ENCODE measurements around the gene DENR. TPM values are rescaled to one million over a fixed set of nuclear protein-coding genes. Genes with fewer than 3 reads are reported as not detected.

Gene DENR
- polyA plus RNA-seq, 1 donor (not counting 4 experiments of a cell fraction or from before 2014, with no cell fraction given) = 59.8 TPM

DNA sequence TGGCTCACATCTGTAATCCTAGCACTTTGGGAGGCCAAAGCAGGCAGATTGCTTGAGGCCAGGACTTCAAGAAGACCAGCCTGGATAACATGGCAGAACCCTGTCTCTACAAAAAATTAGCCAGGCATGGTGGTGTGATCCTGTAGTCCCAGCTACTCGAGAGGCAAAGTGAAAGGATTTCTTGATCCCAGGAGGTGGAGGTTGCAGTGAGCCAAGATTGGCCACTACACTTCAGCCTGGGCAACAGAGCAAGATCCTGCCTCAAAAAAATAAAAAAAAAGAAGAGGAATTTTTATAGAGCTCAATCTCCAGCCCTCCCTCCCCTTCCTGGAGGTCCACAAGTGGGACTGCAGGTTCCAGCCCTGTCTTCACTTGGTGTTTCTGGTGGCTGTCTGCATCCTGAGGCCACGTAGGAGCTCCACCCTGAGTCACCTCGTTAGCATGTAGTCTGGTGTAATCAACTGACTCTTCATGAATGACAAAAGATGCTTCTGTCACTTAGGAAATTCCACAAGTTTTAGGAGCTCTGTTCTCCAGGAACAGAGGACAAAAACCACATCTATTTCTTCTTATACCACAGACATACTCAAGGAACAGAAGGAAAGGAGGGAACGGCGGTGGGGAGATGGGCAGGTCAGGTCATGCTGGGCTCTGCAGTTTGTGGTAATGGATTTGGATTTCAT lies 37.9 kb downstream of the DENR start:
- Histone ChIP-seq H3K4me2 (ENCODE audit: control insufficient read depth, extremely low read depth, insufficient read depth, low read depth, low read length) (peak overlapping the region; percentile 45), H4K20me1 (ENCODE audit: control insufficient read depth, extremely low read depth, insufficient read depth, low read length) (no peaks in the 10 kb centered on the region), H3K4me3 (ENCODE audit: control insufficient read depth in 2 of 3, extremely low read depth in 1 of 3, insufficient read depth in 2 of 3, low read depth in 1 of 3, low read length in 3 of 3) (no peak overlapping the region), H2AFZ (ENCODE audit: control insufficient read depth, low read length) (no peak overlapping the region), H3K9me1 (ENCODE audit: control insufficient read depth, extremely low read depth, insufficient read depth, low read length) (no peaks in the 10 kb centered on the region), H3K79me2 (ENCODE audit: control insufficient read depth, insufficient read depth, low read length) (no peaks in the 10 kb centered on the region), H3K4me1 (ENCODE audit: control insufficient read depth, extremely low read depth, insufficient read depth, low read length) (peaks cover 20% of the 10 kb centered on the region), H3K36me3 (ENCODE audit: control insufficient read depth in 2 of 2, extremely low read depth in 1 of 2, insufficient read depth in 2 of 2, low read length in 2 of 2) (no peaks in the 10 kb centered on the region), H3K9ac (ENCODE audit: control insufficient read depth, extremely low read depth, insufficient read depth, low read length) (no peak overlapping the region), H3K9me3 (ENCODE audit: control insufficient read depth, low read depth, low read length) (no peaks in the 10 kb centered on the region), H3K27ac (ENCODE audit: control insufficient read depth, insufficient read depth, low read length) (peak overlapping the region; percentile 0), H3K27me3 (ENCODE audit: control insufficient read depth, extremely low read depth, insufficient read depth, low read length) (no peaks in the 10 kb centered on the region)
- TF ChIP-seq, protein P1, sequence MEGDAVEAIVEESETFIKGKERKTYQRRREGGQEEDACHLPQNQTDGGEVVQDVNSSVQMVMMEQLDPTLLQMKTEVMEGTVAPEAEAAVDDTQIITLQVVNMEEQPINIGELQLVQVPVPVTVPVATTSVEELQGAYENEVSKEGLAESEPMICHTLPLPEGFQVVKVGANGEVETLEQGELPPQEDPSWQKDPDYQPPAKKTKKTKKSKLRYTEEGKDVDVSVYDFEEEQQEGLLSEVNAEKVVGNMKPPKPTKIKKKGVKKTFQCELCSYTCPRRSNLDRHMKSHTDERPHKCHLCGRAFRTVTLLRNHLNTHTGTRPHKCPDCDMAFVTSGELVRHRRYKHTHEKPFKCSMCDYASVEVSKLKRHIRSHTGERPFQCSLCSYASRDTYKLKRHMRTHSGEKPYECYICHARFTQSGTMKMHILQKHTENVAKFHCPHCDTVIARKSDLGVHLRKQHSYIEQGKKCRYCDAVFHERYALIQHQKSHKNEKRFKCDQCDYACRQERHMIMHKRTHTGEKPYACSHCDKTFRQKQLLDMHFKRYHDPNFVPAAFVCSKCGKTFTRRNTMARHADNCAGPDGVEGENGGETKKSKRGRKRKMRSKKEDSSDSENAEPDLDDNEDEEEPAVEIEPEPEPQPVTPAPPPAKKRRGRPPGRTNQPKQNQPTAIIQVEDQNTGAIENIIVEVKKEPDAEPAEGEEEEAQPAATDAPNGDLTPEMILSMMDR (optimal IDR thresholded peaks at IDR 0.05 in 1 of 3, IDR thresholded peaks at IDR 0.05 in 1 of 3, conservative IDR thresholded peaks at IDR 0.05 in 1 of 3; ENCODE audit: extremely low read depth in 1 of 3, insufficient read depth in 2 of 3, low read length in 3 of 3) = no peak
- TF ChIP-seq EZH2 (IDR thresholded peaks at IDR 0.05; ENCODE audit: low read length) = no peak
- FAIRE-seq (peak; percentile 64), DNase-seq (ENCODE audit: low read depth, low spot score) (peak; percentile 42)
- dilution Hi-C loops (cut with MboI; ENCODE audit: extremely low pct_ligation_motif_present, low sequenced_read_pairs) = no loop called here

DNA sequence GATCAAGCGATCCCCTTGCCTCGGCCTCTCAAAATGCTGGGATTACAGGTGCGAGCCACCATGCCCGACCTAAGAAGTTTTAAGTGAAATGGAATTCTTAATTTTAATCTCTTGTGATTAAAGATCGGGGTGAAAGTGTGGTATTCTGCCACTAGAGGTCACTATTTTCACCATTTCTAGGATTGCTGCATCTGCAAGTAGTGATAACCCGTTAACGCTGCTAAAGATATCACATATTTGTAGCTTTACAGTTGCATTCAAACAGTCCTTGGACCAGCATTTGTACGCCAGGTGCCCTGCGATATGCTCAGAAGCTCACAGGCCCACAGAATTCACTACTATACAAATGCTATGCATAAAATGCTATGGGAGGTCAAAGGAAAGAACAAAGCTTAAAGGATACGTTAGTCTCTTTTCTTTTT lies 41.1 kb downstream of the DENR start:
- FAIRE-seq (peak; percentile 36), DNase-seq (ENCODE audit: low read depth, low spot score) (peak; percentile 36)
- dilution Hi-C loops (cut with MboI; ENCODE audit: extremely low pct_ligation_motif_present, low sequenced_read_pairs) = no loop called here
- no peak overlapping the region for H3K4me2 ChIP-seq (ENCODE audit: control insufficient read depth, extremely low read depth, insufficient read depth, low read depth, low read length)
- H3K36me3 ChIP-seq (ENCODE audit: control insufficient read depth in 2 of 2, extremely low read depth in 1 of 2, insufficient read depth in 2 of 2, low read length in 2 of 2) = no peaks in the 10 kb centered on the region
- no peak overlapping the region for H3K27ac ChIP-seq (ENCODE audit: control insufficient read depth, insufficient read depth, low read length)
- no peaks in the 10 kb centered on the region for H3K9me1 ChIP-seq (ENCODE audit: control insufficient read depth, extremely low read depth, insufficient read depth, low read length)
- H4K20me1 ChIP-seq (ENCODE audit: control insufficient read depth, extremely low read depth, insufficient read depth, low read length) = no peaks in the 10 kb centered on the region
- H3K79me2 ChIP-seq (ENCODE audit: control insufficient read depth, insufficient read depth, low read length) = no peaks in the 10 kb centered on the region
- TF ChIP-seq, protein P1 (optimal IDR thresholded peaks at IDR 0.05 in 1 of 3, IDR thresholded peaks at IDR 0.05 in 1 of 3, conservative IDR thresholded peaks at IDR 0.05 in 1 of 3; ENCODE audit: extremely low read depth in 1 of 3, insufficient read depth in 2 of 3, low read length in 3 of 3) = peak in 2 of 3 experiments; percentile 43 to 62
- TF ChIP-seq EZH2 (IDR thresholded peaks at IDR 0.05; ENCODE audit: low read length) = no peak
- H2AFZ ChIP-seq (ENCODE audit: control insufficient read depth, low read length) = no peak overlapping the region
- H3K9me3 ChIP-seq (ENCODE audit: control insufficient read depth, low read depth, low read length) = no peaks in the 10 kb centered on the region
- H3K27me3 ChIP-seq (ENCODE audit: control insufficient read depth, extremely low read depth, insufficient read depth, low read length) = no peaks in the 10 kb centered on the region
- H3K9ac ChIP-seq (ENCODE audit: control insufficient read depth, extremely low read depth, insufficient read depth, low read length) = no peak overlapping the region
- no peak overlapping the region for H3K4me3 ChIP-seq (ENCODE audit: control insufficient read depth in 2 of 3, extremely low read depth in 1 of 3, insufficient read depth in 2 of 3, low read depth in 1 of 3, low read length in 3 of 3)
- peaks cover 13% of the 10 kb centered on the region for H3K4me1 ChIP-seq (ENCODE audit: control insufficient read depth, extremely low read depth, insufficient read depth, low read length)
